CD14-positive monocyte (primary cell): ENCODE data around the gene GIGYF2. TPM values are rescaled to one million over a fixed set of nuclear protein-coding genes. Genes with fewer than 3 reads are reported as not detected.

Source experiments
- DNase-seq, 3 donors: peaks; one replicate each; pipeline ENCODE4 v3.0.0-alpha.2; 2011 to 2022
- H2AFZ ChIP-seq: 2 replicates; pipeline ENCODE4 v1.6.0; 2012; ENCODE audit warnings: mild to moderate bottlenecking, low read depth, low read length, inconsistent platforms; ENCODE audit not compliant: insufficient read depth, poor library complexity, severe bottlenecking
- H3K27ac ChIP-seq, 2 donors: 1 replicate in 1 of 2; 2 replicates in 1 of 2; pipeline ENCODE4 v1.5.1; 2012 to 2013; ENCODE audit warnings: low read length in 2 of 2, control low read depth in 1 of 2, inconsistent platforms in 1 of 2, low read depth in 1 of 2, mild to moderate bottlenecking in 1 of 2
- H3K27me3 ChIP-seq, 2 donors: one replicate each; pipeline versions ENCODE4 v1.6.0 to v1.6.1; 2011 to 2013; ENCODE audit warnings: low read length in 2 of 2; ENCODE audit not compliant: control insufficient read depth in 2 of 2, insufficient read depth in 2 of 2
- H3K36me3 ChIP-seq, 2 donors: replicated peaks in 1 of 2; 1 replicate in 1 of 2; 2 replicates in 1 of 2; pipeline versions ENCODE4 v1.5.1 to v1.6.1; 2012 to 2013; ENCODE audit warnings: low read length in 2 of 2, control low read depth in 1 of 2, inconsistent platforms in 1 of 2, mild to moderate bottlenecking in 1 of 2; ENCODE audit not compliant: insufficient read depth in 2 of 2, control insufficient read depth in 1 of 2
- H3K4me1 ChIP-seq, 2 donors: 1 replicate in 1 of 2; 2 replicates in 1 of 2; pipeline versions ENCODE4 v1.5.1 to v1.6.1; 2012 to 2013; ENCODE audit warnings: low read length in 2 of 2, control low read depth in 1 of 2, inconsistent platforms in 1 of 2, mild to moderate bottlenecking in 1 of 2, moderate library complexity in 1 of 2; ENCODE audit not compliant: insufficient read depth in 2 of 2, control insufficient read depth in 1 of 2
- H3K4me2 ChIP-seq: replicated peaks from 2 replicates; pipeline ENCODE3; 2012; ENCODE audit warnings: low read length, moderate library complexity, mild to moderate bottlenecking; ENCODE audit not compliant: poor library complexity, severe bottlenecking; ENCODE audit errors: extremely low read depth
- H3K4me3 ChIP-seq, 3 experiments: fragments of 200-600 bp in 1 of 3; sonication (generic) in 1 of 3; replicated peaks in 1 of 3; 1 replicate in 2 of 3; 2 replicates in 1 of 3; pipeline ENCODE4 v1.5.1; 2011 to 2013; ENCODE audit warnings: low read length in 3 of 3, mild to moderate bottlenecking in 3 of 3, control low read depth in 2 of 3, low read depth in 2 of 3, inconsistent platforms in 1 of 3, moderate library complexity in 1 of 3
- H3K79me2 ChIP-seq: 2 replicates; pipeline ENCODE4 v1.6.0; 2012; ENCODE audit warnings: mild to moderate bottlenecking, control low read depth, inconsistent platforms, low read length, moderate library complexity; ENCODE audit not compliant: insufficient read depth
- H3K9ac ChIP-seq: 2 replicates; pipeline ENCODE4 v1.6.0; 2017; ENCODE audit warnings: low read length, mild to moderate bottlenecking; ENCODE audit not compliant: insufficient read depth, poor library complexity, severe bottlenecking
- H3K9me3 ChIP-seq, 2 donors: replicated peaks in 1 of 2; 1 replicate in 1 of 2; 2 replicates in 1 of 2; pipeline versions ENCODE4 v1.5.1 to v1.6.1; 2012 to 2013; ENCODE audit warnings: low read length in 2 of 2, control low read depth in 1 of 2; ENCODE audit not compliant: control insufficient read depth in 1 of 2, insufficient read depth in 1 of 2
- H4K20me1 ChIP-seq: 2 replicates; pipeline ENCODE4 v1.6.0; 2012; ENCODE audit warnings: mild to moderate bottlenecking, low read length, control low read depth, moderate library complexity; ENCODE audit not compliant: insufficient read depth
- H3K27ac Mint-ChIP-seq, 7 donors: one replicate each; pipeline ENCODE4 v1.8.0; 2020; ENCODE audit warnings: mild to moderate bottlenecking in 7 of 7, mixed read lengths in 7 of 7, moderate library complexity in 6 of 7, inconsistent platforms in 2 of 7
- H3K27me3 Mint-ChIP-seq, 3 donors: one replicate each; pipeline ENCODE4 v1.8.0; 2021 to 2022; ENCODE audit warnings: low read depth in 3 of 3, mild to moderate bottlenecking in 3 of 3, mixed read lengths in 3 of 3, moderate library complexity in 3 of 3, inconsistent platforms in 1 of 3
- H3K36me3 Mint-ChIP-seq, 2 donors: one replicate each; pipeline ENCODE4 v1.8.0; 2020; ENCODE audit warnings: mixed read lengths in 2 of 2, inconsistent platforms in 1 of 2, mild to moderate bottlenecking in 1 of 2
- H3K4me1 Mint-ChIP-seq: one replicate; pipeline ENCODE4 v1.8.0; 2020; ENCODE audit warnings: mild to moderate bottlenecking, mixed read lengths
- H3K4me3 Mint-ChIP-seq, 2 donors: one replicate each; pipeline ENCODE4 v1.8.0; 2020; ENCODE audit warnings: mild to moderate bottlenecking in 2 of 2, mixed read lengths in 2 of 2, moderate library complexity in 1 of 2
- H3K9me3 Mint-ChIP-seq, 7 donors: one replicate each; pipeline ENCODE4 v1.8.0; 2020 to 2022; ENCODE audit warnings: mixed read lengths in 7 of 7, mild to moderate bottlenecking in 6 of 7, moderate library complexity in 6 of 7, inconsistent platforms in 2 of 7
- WGBS: methylation state at CpG from one replicate; pipeline ENCODE4 v1.1.5; 2013; ENCODE audit warnings: missing lambda C conversion rate; ENCODE audit not compliant: insufficient coverage; 5-methylcytosine and 5-hydroxymethylcytosine counted together
- intact Hi-C, 2 donors: fragments of 100-400 bp; cut with micrococcal nuclease; formaldehyde crosslinking; loops; one replicate each; pipeline versions ENCODE4 v1.15.0 to v1.15.1; 2023
- polyA plus RNA-seq, 3 donors: library from polyadenylated mRNA; depleted of rRNA in 1 of 3; unstranded in 2 of 3; stranded (reverse) in 1 of 3; fragments of 300-500 nt in 2 of 3; fragments of >200 nt in 1 of 3; fragmentation: Illumina TruSeq in 2 of 3; gene quantifications; 1 replicate in 2 of 3; 2 replicates in 1 of 3; pipeline ENCODE4 v1.2.3, GENCODE V29; 2012 to 2021
- TF ChIP-seq, protein P1 (sequence below): fragments of 200-600 bp; IDR thresholded peaks from one replicate; pipeline ENCODE4 v1.8.0; 2022; ENCODE audit warnings: antibody characterized with exemption, mild to moderate bottlenecking

The GIGYF2 gene
- polyA plus RNA-seq, 3 donors, result 7.7 to 20.7 (median 17.3) TPM

DNA sequence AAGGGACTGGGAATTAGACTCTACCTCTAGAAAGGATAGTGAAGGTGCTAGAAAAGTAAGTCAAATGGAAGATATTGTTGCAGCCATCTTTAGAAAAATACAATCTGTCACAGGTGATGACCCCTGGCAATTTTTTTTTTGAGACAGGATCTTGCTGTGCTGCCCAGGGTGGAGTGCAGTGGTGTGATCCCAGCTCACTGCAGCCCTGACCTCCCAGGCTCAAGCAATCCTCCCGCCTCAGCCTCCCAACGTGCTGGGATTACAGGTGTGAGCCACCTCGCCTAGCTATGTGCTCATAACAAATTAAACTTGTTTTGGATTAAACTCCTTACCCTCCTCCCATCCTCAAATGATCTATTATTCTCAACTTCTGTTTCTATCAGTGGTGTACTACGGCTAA, 3.8 kb upstream of the GIGYF2 start:
- H3K27ac Mint-ChIP-seq, result no peak overlapping the region
- peaks cover 12% of the 10 kb centered on the region for H3K79me2 ChIP-seq
- no peaks in the 10 kb centered on the region for H3K36me3 ChIP-seq
- no peak overlapping the region for H3K4me3 Mint-ChIP-seq
- no peak overlapping the region for H3K9ac ChIP-seq
- TF ChIP-seq, protein P1, sequence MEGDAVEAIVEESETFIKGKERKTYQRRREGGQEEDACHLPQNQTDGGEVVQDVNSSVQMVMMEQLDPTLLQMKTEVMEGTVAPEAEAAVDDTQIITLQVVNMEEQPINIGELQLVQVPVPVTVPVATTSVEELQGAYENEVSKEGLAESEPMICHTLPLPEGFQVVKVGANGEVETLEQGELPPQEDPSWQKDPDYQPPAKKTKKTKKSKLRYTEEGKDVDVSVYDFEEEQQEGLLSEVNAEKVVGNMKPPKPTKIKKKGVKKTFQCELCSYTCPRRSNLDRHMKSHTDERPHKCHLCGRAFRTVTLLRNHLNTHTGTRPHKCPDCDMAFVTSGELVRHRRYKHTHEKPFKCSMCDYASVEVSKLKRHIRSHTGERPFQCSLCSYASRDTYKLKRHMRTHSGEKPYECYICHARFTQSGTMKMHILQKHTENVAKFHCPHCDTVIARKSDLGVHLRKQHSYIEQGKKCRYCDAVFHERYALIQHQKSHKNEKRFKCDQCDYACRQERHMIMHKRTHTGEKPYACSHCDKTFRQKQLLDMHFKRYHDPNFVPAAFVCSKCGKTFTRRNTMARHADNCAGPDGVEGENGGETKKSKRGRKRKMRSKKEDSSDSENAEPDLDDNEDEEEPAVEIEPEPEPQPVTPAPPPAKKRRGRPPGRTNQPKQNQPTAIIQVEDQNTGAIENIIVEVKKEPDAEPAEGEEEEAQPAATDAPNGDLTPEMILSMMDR, result no peak
- intact Hi-C loops, result loop anchor here (10.0 kb wide), 2 partner anchors 139 to 1179 kb away; partner anchors contain the start of genes EIF4E2 (in 2 of the 2) and TIGD1 (in 2 of the 2)
- no peaks in the 10 kb centered on the region for H3K9me3 ChIP-seq
- no peaks in the 10 kb centered on the region for H3K27me3 ChIP-seq
- peaks cover 0 to 6% (median 0%) of the 10 kb centered on the region in 7 donors for H3K9me3 Mint-ChIP-seq
- H3K4me1 ChIP-seq, result peaks cover 10 to 15% of the 10 kb centered on the region in 2 donors
- peaks cover 9% of the 10 kb centered on the region for H3K4me1 Mint-ChIP-seq
- DNase-seq, result no peak
- H3K27ac ChIP-seq, result no peak overlapping the region
- H3K4me2 ChIP-seq, result no peak overlapping the region
- H4K20me1 ChIP-seq, result no peaks in the 10 kb centered on the region
- no peaks in the 10 kb centered on the region for H3K36me3 Mint-ChIP-seq
- H2AFZ ChIP-seq, result no peak overlapping the region
- H3K4me3 ChIP-seq, result no peak overlapping the region
- H3K27me3 Mint-ChIP-seq, result peaks cover 2 to 10% (median 4%) of the 10 kb centered on the region in 3 donors
- 89% methylated on average over 3 of the region's 4 CpGs for WGBS

DNA sequence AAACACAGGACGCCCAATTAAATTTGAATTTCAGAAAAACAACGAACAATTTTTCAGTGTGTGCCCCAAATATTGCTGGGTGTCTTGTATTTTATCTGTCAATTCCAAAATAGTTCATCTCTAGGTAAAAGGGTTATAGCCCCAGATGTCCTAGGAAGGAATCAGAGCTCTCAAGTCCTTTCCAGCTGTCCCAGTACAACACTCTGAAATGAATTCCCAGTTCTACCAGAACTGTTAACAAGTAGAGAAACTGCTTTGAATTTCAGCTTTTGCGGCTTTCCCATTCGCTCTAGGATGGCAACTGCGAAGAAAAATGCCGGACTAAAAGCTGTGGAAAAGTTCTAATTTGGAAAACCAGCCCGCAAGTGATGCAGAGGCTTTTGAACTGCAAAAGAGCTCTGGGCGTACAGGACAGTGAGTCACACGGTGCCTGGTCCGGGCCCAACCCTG, 497 bp upstream of the GIGYF2 start:
- peak overlapping the region; percentile 68 to 91 (median 87) for H3K4me3 ChIP-seq
- intact Hi-C loops, result loop anchor here (10.0 kb wide), 2 partner anchors 142 to 1182 kb away; partner anchors contain the start of genes EIF4E2 (in 2 of the 2) and TIGD1 (in 2 of the 2)
- Mint-ChIP-seq H3K27ac (peak overlapping the region; percentile 89 to 96 (median 93)), H3K4me3 (peak overlapping the region; percentile 90 to 96), H3K9me3 (peaks cover 0 to 6% (median 0%) of the 10 kb centered on the region in 7 donors), H3K27me3 (peaks cover 2 to 5% (median 4%) of the 10 kb centered on the region in 3 donors), H3K36me3 (peaks cover 9% of the 10 kb centered on the region in 2 donors), H3K4me1 (peaks cover 34% of the 10 kb centered on the region)
- peaks cover 45% of the 10 kb centered on the region for H3K79me2 ChIP-seq
- peaks cover 21 to 33% of the 10 kb centered on the region in 2 donors for H3K4me1 ChIP-seq
- peak overlapping the region; percentile 97 for H3K9ac ChIP-seq
- TF ChIP-seq, protein P1, result no peak
- H4K20me1 ChIP-seq, result peaks cover 6% of the 10 kb centered on the region
- WGBS, result 48% methylated on average over 9 of the region's 10 CpGs
- peak overlapping the region; percentile 87 to 95 for H3K27ac ChIP-seq
- peak overlapping the region; percentile 93 for H3K4me2 ChIP-seq
- H3K27me3 ChIP-seq, result no peaks in the 10 kb centered on the region
- no peaks in the 10 kb centered on the region for H3K36me3 ChIP-seq
- no peak for DNase-seq
- H3K9me3 ChIP-seq, result no peaks in the 10 kb centered on the region
- H2AFZ ChIP-seq, result peak overlapping the region; percentile 85
